GM12872 (cell line): ENCODE results near the gene DENND1C.

Experiments
- CTCF ChIP-seq: IDR thresholded peaks from 3 replicates; pipeline ENCODE4 v1.5.1; 2011; ENCODE audit warnings: low read depth, mild to moderate bottlenecking, low read length, moderate library complexity; ENCODE audit not compliant: insufficient read depth

The DENND1C gene

GRCh38 chr19:6421075-6422014 lies 60.2 kb downstream of the DENND1C start:
- TF ChIP-seq CTCF, result no peak

GRCh38 chr19:6418562-6418932 lies 63.0 kb downstream of the DENND1C start:
- TF ChIP-seq CTCF, result no peak

GRCh38 chr19:6417713-6418561 lies 63.6 kb downstream of the DENND1C start:
- 0 out of 3 replicates have a peak, but pooled peaks have one; percentile 10 for TF ChIP-seq CTCF
